ENCODE data around the gene ANKUB1. TPM values are rescaled to one million over a fixed set of nuclear protein-coding genes. Genes with fewer than 3 reads are reported as not detected.

Gene ANKUB1
- total and polyA plus RNA-seq, 4 donors, result 0.19 TPM; not detected in 3

DNA sequence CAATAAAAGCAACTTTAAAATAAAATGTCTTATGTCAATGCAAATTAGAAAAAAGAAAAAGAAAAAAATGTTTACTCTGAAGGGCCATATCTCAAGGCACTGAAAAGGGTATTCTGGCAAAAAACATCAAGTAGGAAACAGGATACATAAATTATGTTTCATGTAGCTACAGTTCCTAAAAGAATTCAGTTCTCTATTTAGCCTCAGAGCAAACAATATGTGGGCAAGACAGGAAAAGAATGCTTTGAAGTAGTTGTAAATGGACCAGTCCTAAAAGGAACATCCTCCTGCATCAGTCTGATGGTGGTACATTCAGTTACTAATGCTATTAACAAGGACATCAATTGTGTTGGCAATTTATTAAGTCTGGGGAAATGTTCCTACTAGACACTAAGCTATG lies 48.2 kb downstream of the ANKUB1 start:
- no peak overlapping the region for H3K9ac ChIP-seq (ENCODE audit: low read depth in 1 of 2, low read length in 2 of 2)
- no peak overlapping the region for H3K4me3 ChIP-seq (ENCODE audit: low read depth in 1 of 3, low read length in 3 of 3)
- peaks cover 8 to 38% (median 25%) of the 10 kb centered on the region in 4 donors for H3K36me3 ChIP-seq (ENCODE audit: control insufficient read depth in 4 of 4, insufficient read depth in 3 of 4, low read depth in 1 of 4, low read length in 3 of 4)
- H3K27ac ChIP-seq (ENCODE audit: low read depth in 1 of 2, low read length in 2 of 2), result no peak overlapping the region
- TF ChIP-seq FOXA1 (IDR thresholded peaks at IDR 0.05) (no peak), RAD21 (IDR thresholded peaks at IDR 0.05) (no peak)
- DNase-seq (ENCODE audit: low spot score), result no peak
- H3K9me3 ChIP-seq (ENCODE audit: control insufficient read depth in 4 of 4, low read length in 3 of 4), result no peaks in the 10 kb centered on the region
- no peaks in the 10 kb centered on the region for H3K4me1 ChIP-seq (ENCODE audit: control insufficient read depth in 4 of 4, insufficient read depth in 4 of 4, low read length in 3 of 4)
- no peaks in the 10 kb centered on the region for H3K27me3 ChIP-seq (ENCODE audit: control insufficient read depth in 4 of 4, insufficient read depth in 4 of 4, low read length in 3 of 4)

DNA sequence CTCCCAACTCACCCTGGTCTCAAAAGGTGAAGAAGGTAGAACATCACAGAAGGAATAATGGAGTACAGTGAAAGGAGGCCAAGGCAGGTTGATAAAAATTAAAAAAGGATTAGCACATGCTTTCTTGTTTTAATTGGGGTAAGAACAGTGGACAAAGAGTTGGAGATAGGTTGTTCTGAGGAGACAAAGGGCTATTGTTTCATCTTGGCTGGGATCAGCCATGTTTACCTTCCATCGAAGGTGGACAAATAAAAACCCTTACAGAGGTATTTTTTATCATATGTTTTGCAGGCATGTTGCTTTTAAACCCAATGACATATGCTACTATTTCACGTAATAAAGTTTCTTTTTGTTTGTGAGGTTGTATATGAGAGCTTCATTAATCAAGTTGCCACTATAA lies 53.0 kb downstream of the ANKUB1 start:
- Histone ChIP-seq H3K36me3 (ENCODE audit: control insufficient read depth in 4 of 4, insufficient read depth in 3 of 4, low read depth in 1 of 4, low read length in 3 of 4) (peaks cover 1 to 21% (median 8%) of the 10 kb centered on the region in 4 donors), H3K4me3 (ENCODE audit: low read depth in 1 of 3, low read length in 3 of 3) (no peak overlapping the region), H3K27ac (ENCODE audit: low read depth in 1 of 2, low read length in 2 of 2) (no peak overlapping the region), H3K4me1 (ENCODE audit: control insufficient read depth in 4 of 4, insufficient read depth in 4 of 4, low read length in 3 of 4) (no peaks in the 10 kb centered on the region), H3K9ac (ENCODE audit: low read depth in 1 of 2, low read length in 2 of 2) (no peak overlapping the region), H3K27me3 (ENCODE audit: control insufficient read depth in 4 of 4, insufficient read depth in 4 of 4, low read length in 3 of 4) (no peaks in the 10 kb centered on the region), H3K9me3 (ENCODE audit: control insufficient read depth in 4 of 4, low read length in 3 of 4) (no peaks in the 10 kb centered on the region)
- no peak for TF ChIP-seq HNF4G (IDR thresholded peaks at IDR 0.05)
- no peak for TF ChIP-seq NR2F2 (IDR thresholded peaks at IDR 0.05)
- TF ChIP-seq FOXA1 (IDR thresholded peaks at IDR 0.05), result no peak
- TF ChIP-seq JUND (IDR thresholded peaks at IDR 0.05), result no peak
- TF ChIP-seq RAD21 (IDR thresholded peaks at IDR 0.05), result no peak
- no peak for TF ChIP-seq FOXA2 (IDR thresholded peaks at IDR 0.05)
- no peak for TF ChIP-seq RXRA (IDR thresholded peaks at IDR 0.05)
- TF ChIP-seq SP1 (IDR thresholded peaks at IDR 0.05), result no peak
- no peak for TF ChIP-seq HNF4A (conservative IDR thresholded peaks at IDR 0.05)
- no peak for TF ChIP-seq GABPA (IDR thresholded peaks at IDR 0.05 in 1 of 2, conservative IDR thresholded peaks at IDR 0.05 in 1 of 2)
- TF ChIP-seq, protein P1, sequence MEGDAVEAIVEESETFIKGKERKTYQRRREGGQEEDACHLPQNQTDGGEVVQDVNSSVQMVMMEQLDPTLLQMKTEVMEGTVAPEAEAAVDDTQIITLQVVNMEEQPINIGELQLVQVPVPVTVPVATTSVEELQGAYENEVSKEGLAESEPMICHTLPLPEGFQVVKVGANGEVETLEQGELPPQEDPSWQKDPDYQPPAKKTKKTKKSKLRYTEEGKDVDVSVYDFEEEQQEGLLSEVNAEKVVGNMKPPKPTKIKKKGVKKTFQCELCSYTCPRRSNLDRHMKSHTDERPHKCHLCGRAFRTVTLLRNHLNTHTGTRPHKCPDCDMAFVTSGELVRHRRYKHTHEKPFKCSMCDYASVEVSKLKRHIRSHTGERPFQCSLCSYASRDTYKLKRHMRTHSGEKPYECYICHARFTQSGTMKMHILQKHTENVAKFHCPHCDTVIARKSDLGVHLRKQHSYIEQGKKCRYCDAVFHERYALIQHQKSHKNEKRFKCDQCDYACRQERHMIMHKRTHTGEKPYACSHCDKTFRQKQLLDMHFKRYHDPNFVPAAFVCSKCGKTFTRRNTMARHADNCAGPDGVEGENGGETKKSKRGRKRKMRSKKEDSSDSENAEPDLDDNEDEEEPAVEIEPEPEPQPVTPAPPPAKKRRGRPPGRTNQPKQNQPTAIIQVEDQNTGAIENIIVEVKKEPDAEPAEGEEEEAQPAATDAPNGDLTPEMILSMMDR (IDR thresholded peaks at IDR 0.05; ENCODE audit: low read depth, low read length, missing input control), result no peak
- TF ChIP-seq EGR1 (IDR thresholded peaks at IDR 0.05; ENCODE audit: low read depth in 2 of 2), result no peak
- TF ChIP-seq, protein P2, sequence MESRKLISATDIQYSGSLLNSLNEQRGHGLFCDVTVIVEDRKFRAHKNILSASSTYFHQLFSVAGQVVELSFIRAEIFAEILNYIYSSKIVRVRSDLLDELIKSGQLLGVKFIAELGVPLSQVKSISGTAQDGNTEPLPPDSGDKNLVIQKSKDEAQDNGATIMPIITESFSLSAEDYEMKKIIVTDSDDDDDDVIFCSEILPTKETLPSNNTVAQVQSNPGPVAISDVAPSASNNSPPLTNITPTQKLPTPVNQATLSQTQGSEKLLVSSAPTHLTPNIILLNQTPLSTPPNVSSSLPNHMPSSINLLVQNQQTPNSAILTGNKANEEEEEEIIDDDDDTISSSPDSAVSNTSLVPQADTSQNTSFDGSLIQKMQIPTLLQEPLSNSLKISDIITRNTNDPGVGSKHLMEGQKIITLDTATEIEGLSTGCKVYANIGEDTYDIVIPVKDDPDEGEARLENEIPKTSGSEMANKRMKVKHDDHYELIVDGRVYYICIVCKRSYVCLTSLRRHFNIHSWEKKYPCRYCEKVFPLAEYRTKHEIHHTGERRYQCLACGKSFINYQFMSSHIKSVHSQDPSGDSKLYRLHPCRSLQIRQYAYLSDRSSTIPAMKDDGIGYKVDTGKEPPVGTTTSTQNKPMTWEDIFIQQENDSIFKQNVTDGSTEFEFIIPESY (IDR thresholded peaks at IDR 0.05), result no peak
- 71% methylated on average over 2 of the region's 2 CpGs for WGBS
- DNase-seq (ENCODE audit: low spot score), result no peak

DNA sequence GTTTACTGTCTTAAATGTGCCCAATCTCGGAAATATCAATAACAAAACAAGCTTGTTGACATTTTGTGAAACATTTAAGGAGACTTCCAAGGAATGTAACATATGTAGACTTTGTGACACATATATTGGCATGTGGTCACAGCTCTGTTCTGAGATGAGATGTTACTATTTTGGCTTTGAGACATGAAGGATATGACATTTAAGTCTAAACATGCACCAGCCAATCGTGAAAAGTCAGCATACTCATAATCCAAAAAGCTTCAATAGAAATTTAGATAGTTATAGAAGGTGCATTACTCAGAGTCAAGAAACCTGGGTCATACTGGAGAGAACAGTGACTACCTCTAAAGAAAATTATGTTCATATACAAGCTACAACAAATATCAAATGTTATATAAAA lies 53.5 kb downstream of the ANKUB1 start:
- Histone ChIP-seq H3K4me3 (ENCODE audit: low read depth in 1 of 3, low read length in 3 of 3) (no peak overlapping the region), H3K36me3 (ENCODE audit: control insufficient read depth in 4 of 4, insufficient read depth in 3 of 4, low read depth in 1 of 4, low read length in 3 of 4) (peaks cover 1 to 18% (median 8%) of the 10 kb centered on the region in 4 donors), H3K9me3 (ENCODE audit: control insufficient read depth in 4 of 4, low read length in 3 of 4) (no peaks in the 10 kb centered on the region), H3K4me1 (ENCODE audit: control insufficient read depth in 4 of 4, insufficient read depth in 4 of 4, low read length in 3 of 4) (no peaks in the 10 kb centered on the region), H3K27ac (ENCODE audit: low read depth in 1 of 2, low read length in 2 of 2) (no peak overlapping the region), H3K9ac (ENCODE audit: low read depth in 1 of 2, low read length in 2 of 2) (no peak overlapping the region), H3K27me3 (ENCODE audit: control insufficient read depth in 4 of 4, insufficient read depth in 4 of 4, low read length in 3 of 4) (no peaks in the 10 kb centered on the region)
- TF ChIP-seq YY1 (IDR thresholded peaks at IDR 0.05) (no peak), NR2F2 (IDR thresholded peaks at IDR 0.05) (no peak), GABPA (IDR thresholded peaks at IDR 0.05 in 1 of 2, conservative IDR thresholded peaks at IDR 0.05 in 1 of 2) (no peak), JUND (IDR thresholded peaks at IDR 0.05) (no peak), SP1 (IDR thresholded peaks at IDR 0.05) (no peak), FOXA2 (IDR thresholded peaks at IDR 0.05) (no peak), RXRA (IDR thresholded peaks at IDR 0.05) (no peak), RAD21 (IDR thresholded peaks at IDR 0.05) (no peak), HNF4A (conservative IDR thresholded peaks at IDR 0.05) (no peak), HNF4G (IDR thresholded peaks at IDR 0.05) (no peak), TAF1 (conservative IDR thresholded peaks at IDR 0.05) (no peak), FOXA1 (IDR thresholded peaks at IDR 0.05) (no peak), EGR1 (IDR thresholded peaks at IDR 0.05; ENCODE audit: low read depth in 2 of 2) (no peak)
- TF ChIP-seq, protein P1 (IDR thresholded peaks at IDR 0.05; ENCODE audit: low read depth, low read length, missing input control), result no peak
- TF ChIP-seq, protein P3, sequence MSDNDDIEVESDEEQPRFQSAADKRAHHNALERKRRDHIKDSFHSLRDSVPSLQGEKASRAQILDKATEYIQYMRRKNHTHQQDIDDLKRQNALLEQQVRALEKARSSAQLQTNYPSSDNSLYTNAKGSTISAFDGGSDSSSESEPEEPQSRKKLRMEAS (IDR thresholded peaks at IDR 0.05), result no peak
- TF ChIP-seq, protein P2 (IDR thresholded peaks at IDR 0.05), result no peak
- TF ChIP-seq, protein P4, sequence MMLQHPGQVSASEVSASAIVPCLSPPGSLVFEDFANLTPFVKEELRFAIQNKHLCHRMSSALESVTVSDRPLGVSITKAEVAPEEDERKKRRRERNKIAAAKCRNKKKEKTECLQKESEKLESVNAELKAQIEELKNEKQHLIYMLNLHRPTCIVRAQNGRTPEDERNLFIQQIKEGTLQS (IDR thresholded peaks at IDR 0.05), result no peak
- 91% methylated on average over 2 of the region's 2 CpGs for WGBS
- DNase-seq (ENCODE audit: low spot score), result no peak

Measured in liver (tissue), 9 donors.